ENCODE results near the gene SNX30.

Gene SNX30

GRCh38 chr9:112884721-112885120 lies 134.2 kb downstream of the SNX30 start:
- Histone ChIP-seq H3K4me1 (no peaks in the 10 kb centered on the region), H2AFZ (no peak overlapping the region), H3K4me2 (ENCODE audit: low read length) (no peak overlapping the region), H3K79me2 (no peaks in the 10 kb centered on the region), H3K27me3 (ENCODE audit: control insufficient read depth, insufficient read depth, low read length) (no peaks in the 10 kb centered on the region), H3K9ac (no peak overlapping the region), H3K36me3 (ENCODE audit: control insufficient read depth, insufficient read depth, low read length) (no peaks in the 10 kb centered on the region), H3K4me3 (ENCODE audit: low read depth, low read length) (no peak overlapping the region), H3K9me3 (ENCODE audit: control insufficient read depth, low read length) (no peaks in the 10 kb centered on the region), H3K27ac (no peak overlapping the region)
- no peak for TF ChIP-seq CTCF (IDR thresholded peaks at IDR 0.05)

GRCh38 chr9:112885324-112885723 lies 134.8 kb downstream of the SNX30 start:
- no peaks in the 10 kb centered on the region for H3K4me1 ChIP-seq
- H3K9me3 ChIP-seq (ENCODE audit: control insufficient read depth, low read length) = no peaks in the 10 kb centered on the region
- no peak overlapping the region for H3K9ac ChIP-seq
- H3K4me2 ChIP-seq (ENCODE audit: low read length) = no peak overlapping the region
- H3K27ac ChIP-seq = no peak overlapping the region
- H3K36me3 ChIP-seq (ENCODE audit: control insufficient read depth, insufficient read depth, low read length) = no peaks in the 10 kb centered on the region
- H2AFZ ChIP-seq = no peak overlapping the region
- H3K79me2 ChIP-seq = no peaks in the 10 kb centered on the region
- H3K27me3 ChIP-seq (ENCODE audit: control insufficient read depth, insufficient read depth, low read length) = no peaks in the 10 kb centered on the region
- no peak for TF ChIP-seq CTCF (IDR thresholded peaks at IDR 0.05)
- no peak overlapping the region for H3K4me3 ChIP-seq (ENCODE audit: low read depth, low read length)

GRCh38 chr9:112886351-112886750 lies 135.8 kb downstream of the SNX30 start:
- H3K36me3 ChIP-seq (ENCODE audit: control insufficient read depth, insufficient read depth, low read length) = no peaks in the 10 kb centered on the region
- H2AFZ ChIP-seq = no peak overlapping the region
- H3K4me1 ChIP-seq = no peaks in the 10 kb centered on the region
- no peaks in the 10 kb centered on the region for H3K27me3 ChIP-seq (ENCODE audit: control insufficient read depth, insufficient read depth, low read length)
- no peak overlapping the region for H3K4me2 ChIP-seq (ENCODE audit: low read length)
- TF ChIP-seq CTCF (IDR thresholded peaks at IDR 0.05) = no peak
- no peak overlapping the region for H3K4me3 ChIP-seq (ENCODE audit: low read depth, low read length)
- H3K9me3 ChIP-seq (ENCODE audit: control insufficient read depth, low read length) = no peaks in the 10 kb centered on the region
- no peak overlapping the region for H3K27ac ChIP-seq
- no peak overlapping the region for H3K9ac ChIP-seq
- no peaks in the 10 kb centered on the region for H3K79me2 ChIP-seq

GRCh38 chr9:112887381-112887780 lies 136.8 kb downstream of the SNX30 start:
- H3K9me3 ChIP-seq (ENCODE audit: control insufficient read depth, low read length) = no peaks in the 10 kb centered on the region
- no peaks in the 10 kb centered on the region for H3K36me3 ChIP-seq (ENCODE audit: control insufficient read depth, insufficient read depth, low read length)
- H3K4me1 ChIP-seq = no peaks in the 10 kb centered on the region
- no peak overlapping the region for H3K4me2 ChIP-seq (ENCODE audit: low read length)
- no peak overlapping the region for H3K9ac ChIP-seq
- H3K27ac ChIP-seq = no peak overlapping the region
- H3K79me2 ChIP-seq = no peaks in the 10 kb centered on the region
- no peaks in the 10 kb centered on the region for H3K27me3 ChIP-seq (ENCODE audit: control insufficient read depth, insufficient read depth, low read length)
- TF ChIP-seq CTCF (IDR thresholded peaks at IDR 0.05) = no peak
- no peak overlapping the region for H2AFZ ChIP-seq
- H3K4me3 ChIP-seq (ENCODE audit: low read depth, low read length) = no peak overlapping the region
